Activated T-helper 9 cell treated with anti-CD3 and anti-CD28 coated beads, Interleukin-2, amount 50 U/mL, for 16 hours (primary cell): ENCODE data around the gene NKAIN2.

Experiments
- DNase-seq: peaks from one replicate; pipeline ENCODE4 v3.0.0-alpha.2; 2020; ENCODE audit warnings: low read depth

Gene NKAIN2

DNA sequence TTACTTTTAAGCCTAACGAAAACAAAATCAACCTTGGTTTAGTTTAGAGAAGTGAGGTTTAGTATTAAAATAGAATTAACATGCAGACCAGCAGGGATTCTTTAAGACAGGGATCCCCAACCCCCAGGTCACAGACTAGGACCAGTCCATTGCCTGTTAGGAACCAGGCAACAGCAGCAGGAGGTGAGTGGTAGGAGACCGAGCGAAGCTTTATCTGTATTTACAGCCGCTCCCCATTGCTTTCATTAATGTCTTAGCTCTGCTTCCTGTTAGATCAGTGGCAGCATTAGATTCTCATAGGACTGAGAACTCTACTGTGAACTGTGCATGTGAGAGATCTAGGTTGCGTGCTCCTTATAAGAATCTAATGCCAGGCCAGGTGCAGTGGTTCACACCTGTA is 225.9 kb downstream of the NKAIN2 start:
- DNase-seq = no peak

DNA sequence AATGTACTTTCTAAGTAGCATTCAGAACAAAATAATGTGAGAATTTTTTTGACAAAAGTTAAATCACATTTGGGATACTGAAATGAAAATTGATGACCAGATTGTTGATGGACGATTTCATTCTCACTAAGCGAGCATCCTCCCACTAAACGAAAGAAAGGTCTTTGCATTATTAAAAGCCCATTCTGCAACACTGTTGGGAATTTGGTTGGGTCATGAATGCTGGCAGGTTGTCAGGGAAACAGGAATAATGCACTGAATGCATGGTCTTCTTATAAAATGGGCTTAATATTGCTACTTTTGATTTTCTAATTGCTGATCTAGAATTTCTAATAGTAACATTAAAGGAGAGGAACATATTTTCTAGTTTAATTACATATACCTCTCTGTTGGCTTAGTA is 229.8 kb downstream of the NKAIN2 start:
- DNase-seq = no peak

DNA sequence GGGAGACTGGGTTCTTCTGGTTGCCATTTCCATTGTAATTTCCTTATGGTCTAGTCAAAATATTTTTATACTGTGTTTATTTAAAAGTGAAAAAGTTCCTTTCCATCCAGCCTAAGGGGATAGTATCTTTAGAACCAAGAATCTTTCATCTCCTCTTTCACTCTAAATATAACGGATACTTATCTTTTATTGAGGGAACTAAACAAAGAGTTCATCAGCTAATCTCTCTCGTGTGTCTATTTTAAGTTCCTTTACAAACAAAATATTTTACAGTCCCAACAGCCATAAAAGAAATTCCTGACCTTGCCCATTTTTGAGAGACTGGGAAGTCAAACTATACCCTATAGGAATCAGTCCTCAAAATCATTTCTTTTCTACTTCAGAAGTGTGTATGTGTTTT is 232.7 kb downstream of the NKAIN2 start:
- DNase-seq = no peak

GRCh38 chr6:124040655-124041054 is 237.0 kb downstream of the NKAIN2 start:
- DNase-seq = no peak

DNA sequence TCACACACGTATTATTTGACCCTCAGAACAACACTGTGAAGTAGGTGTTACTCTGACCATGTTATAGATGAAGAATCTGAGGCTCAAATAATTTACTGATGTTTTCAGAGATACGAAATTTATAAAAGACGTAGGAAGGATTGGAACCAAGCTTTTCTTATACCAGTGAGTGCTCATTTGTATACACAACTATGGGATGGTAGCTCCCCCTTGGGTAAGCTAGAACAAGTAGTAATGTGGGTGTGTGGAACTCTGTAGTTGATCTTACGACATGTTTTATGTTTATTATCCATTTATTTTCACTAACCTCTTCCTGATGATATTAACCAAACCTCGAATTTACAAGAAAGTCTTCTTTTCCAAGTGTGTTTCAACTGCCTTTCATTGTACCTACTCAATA is 248.5 kb downstream of the NKAIN2 start:
- DNase-seq = no peak

DNA sequence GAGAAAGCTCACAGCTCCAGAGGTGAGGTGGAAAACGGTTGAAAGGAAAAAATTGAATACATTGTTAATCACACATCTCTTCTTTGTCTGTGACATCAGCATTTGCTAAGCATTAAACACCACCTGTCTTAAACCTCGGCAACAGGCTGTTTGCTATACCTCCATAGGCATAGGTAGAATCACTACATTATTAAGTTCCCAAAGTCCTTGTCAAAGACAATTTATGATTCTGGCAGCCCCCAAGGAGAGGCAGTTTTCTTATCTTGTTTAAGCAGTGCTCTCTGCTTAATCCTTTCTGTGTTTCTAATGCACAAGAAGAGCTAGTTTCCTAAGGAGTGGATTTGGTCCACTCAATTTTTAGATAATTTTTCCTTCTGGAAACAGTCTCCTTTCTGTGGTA is 249.7 kb downstream of the NKAIN2 start:
- DNase-seq = no peak

GRCh38 chr6:124054034-124054433 is 250.4 kb downstream of the NKAIN2 start:
- no peak for DNase-seq

DNA sequence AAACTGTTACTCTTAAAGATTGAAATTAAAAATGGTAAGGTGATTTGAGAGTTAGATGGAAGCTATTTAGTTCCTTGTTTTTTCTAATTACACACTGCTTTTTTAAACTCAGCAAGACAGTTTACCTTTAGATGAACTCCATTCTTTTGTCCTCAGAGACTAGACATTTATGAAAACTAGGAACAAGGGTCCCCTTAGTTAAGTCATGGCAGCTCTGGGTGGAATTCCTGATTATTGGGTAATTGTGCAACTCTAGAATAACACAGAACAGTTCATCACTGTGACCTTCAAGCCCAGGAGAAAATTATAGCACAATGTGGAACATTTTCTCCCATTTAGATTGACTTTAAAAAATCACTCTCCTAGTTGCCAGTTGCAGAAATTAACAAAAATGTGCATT is 251.7 kb downstream of the NKAIN2 start:
- no peak for DNase-seq

DNA sequence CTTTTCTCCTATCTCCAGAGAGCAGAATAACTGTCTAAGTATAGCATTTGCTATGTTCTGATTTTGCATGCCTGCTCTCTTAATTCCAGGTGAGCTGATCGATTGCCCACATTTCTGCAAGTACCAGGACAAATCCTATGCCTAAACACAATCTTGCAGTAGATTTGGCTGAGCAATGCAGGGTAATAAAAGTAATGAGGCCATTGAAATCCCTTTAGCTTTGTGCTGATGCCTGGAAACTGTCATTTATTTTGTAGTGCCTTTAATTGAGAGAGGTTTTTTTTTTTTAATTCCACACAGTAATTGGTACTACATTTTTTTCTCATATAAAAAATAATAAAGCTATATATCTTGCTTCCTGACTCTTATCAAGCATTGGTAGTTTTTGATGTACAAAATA is 252.3 kb downstream of the NKAIN2 start:
- no peak for DNase-seq

DNA sequence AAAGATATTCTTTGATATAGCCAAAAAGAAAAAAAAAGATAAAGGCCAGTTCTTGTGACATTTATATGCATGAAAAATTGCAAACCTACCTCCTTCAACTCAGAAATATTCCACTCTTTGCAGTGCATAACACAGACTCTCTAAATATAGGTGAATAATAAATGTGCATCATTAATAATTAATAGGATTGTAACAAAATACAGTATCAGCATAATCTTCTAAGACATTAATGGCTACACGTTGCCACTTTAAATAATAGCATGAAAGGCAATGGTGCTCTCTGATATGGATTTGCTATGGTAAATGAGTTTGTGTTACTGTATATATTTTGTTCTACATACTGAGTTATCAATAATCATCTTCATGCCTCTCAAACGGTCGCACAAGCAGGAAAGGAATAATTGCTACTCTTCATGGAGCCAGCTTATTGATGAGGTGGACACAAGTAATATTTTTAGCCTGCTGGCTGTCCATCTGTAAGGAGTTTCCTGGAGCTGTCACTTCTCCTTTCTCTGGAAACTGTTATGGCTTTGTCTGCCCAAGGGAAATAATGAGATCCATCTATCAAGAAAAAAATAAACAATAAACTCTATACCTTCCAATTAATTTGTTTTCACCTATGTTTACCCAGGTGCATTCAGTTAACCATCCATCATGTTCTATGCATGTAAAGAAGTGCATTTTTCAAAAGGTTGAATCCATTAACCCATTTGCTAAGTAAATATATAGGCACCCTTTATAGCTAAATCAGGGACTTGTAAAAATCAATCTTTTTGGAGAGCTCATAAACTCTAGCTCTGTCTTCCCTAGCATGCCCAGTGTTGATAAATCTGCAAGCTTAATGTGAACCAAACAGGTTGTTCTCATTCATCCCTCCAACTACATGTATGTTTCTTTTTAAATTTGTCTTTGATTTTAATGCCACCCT is 253.0 kb downstream of the NKAIN2 start:
- no peak for DNase-seq

DNA sequence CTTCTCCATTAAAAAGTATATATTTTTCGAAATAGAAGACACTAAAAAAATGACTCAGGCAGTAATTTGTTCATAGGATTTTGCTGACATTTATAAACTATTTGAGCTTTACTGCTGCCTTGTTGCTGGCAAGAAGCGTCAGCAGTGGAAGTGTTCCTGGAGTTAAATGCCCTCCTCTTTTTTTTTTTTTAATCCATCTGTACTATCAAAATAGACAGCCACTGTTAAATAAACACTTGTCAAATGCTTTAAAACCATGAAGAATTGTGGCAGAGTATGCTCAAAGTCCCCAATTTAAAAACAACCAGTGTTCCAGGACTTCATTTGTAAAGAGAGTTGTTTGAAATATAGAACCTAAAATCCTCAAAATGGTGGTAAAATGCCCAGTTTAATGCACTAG is 253.8 kb downstream of the NKAIN2 start:
- no peak for DNase-seq

DNA sequence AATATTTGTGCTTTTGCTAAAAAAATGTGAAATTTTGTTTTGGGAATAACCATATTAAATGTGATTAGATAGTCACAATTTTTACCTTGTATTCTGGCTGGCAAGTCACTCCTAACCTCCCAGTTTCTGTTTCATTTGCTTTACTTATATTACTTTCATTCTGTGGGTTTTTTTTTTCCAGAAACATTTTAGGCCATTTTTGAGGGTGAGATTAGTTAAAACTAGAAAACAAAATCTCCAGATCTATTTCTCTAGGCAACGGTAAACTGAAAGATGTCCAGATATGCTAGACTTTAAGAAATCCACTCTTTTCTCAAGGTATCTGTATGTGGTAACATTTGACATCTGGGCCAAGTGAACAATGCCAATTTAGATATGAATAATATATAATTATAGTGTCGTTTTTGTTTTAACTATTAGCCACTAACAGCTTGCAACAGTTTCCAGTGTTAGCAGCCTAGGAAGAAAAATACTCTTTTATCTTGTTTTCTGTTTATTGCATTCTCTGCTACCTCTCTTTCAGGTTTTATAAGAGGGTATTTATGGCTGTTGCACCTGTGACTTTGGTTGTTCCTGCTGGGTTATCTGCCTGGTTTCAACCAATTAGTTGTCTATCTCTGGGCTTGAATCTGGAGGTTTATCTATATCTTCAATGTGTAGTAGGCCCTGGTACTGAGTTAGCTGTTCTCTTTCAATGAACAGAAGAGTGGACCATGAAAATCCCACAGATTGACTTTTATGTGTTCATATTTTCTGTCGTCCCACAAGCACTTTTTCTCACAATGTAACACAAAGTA is 260.9 kb downstream of the NKAIN2 start:
- no peak for DNase-seq

DNA sequence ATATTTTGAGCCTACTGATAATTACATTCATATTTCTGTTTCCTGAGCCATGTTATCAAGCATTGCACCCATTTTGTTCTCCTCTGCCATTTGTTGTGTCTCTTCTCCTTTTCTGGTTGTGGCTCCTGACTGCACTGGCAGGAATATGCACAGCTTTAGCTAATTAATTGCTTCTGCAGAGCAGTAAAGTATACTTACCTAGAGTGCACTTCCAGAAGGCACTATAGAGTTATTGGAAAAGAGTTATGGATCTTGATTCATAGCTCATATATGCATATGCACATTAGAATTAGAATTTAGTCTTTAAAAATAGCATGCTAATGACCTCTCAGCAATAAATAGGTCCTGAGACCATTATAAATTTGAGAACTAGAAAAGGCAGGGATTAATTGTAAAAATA is 262.6 kb downstream of the NKAIN2 start:
- DNase-seq = no peak

GRCh38 chr6:124066946-124067552 is 263.4 kb downstream of the NKAIN2 start:
- DNase-seq = no peak

DNA sequence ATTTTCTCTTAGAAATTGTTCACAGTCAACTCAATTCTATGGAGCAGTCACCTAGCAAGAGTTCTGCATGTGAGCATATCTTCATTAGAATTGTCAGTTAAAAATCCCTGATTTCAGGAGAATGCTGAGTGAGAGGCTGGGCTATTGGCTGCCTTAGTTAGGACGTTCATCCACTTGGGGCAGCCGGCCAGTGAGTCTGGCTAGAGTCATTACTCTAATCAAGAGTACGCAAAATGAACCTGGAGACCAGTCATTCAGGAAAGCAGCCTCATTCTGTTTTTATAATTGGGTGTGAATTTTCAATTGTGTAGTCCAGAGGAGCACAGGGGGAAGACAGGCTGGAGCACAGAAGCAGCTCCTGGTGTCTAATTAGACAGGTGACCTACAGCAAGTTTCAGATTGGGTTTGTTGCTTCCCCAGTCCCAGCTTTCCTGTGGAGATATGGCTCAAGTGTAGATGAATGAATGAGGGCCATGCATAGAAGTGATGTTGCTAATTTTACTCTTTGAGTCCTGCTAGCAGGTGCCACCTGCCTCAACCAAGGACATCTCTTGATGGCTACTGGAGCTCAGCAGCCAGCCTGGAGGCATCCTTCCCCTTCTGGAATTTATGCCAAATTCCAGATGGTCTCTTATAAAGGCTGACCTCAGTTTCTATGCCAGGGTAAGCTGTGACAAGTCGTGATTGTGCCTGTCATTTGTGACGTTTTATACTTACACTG is 265.7 kb downstream of the NKAIN2 start:
- no peak for DNase-seq

DNA sequence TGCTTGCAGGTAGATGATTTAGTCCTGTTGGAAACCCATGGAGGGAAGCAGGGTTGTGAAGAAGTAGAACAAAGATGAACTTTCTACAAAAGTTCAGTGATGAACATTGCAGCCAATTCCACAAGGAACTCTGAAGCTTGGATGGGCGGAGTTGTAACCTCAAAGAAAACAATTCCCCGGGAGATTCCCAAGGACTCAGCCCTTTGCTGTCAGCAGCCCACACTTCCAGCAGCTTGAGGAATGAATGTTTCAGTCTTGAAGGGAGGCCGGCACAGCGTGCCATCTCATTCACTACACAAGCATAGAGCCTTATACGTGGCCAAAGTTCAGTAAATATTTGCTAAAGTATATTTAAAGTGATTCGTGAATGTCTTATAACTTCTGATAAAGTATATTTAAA is 269.4 kb downstream of the NKAIN2 start:
- no peak for DNase-seq

DNA sequence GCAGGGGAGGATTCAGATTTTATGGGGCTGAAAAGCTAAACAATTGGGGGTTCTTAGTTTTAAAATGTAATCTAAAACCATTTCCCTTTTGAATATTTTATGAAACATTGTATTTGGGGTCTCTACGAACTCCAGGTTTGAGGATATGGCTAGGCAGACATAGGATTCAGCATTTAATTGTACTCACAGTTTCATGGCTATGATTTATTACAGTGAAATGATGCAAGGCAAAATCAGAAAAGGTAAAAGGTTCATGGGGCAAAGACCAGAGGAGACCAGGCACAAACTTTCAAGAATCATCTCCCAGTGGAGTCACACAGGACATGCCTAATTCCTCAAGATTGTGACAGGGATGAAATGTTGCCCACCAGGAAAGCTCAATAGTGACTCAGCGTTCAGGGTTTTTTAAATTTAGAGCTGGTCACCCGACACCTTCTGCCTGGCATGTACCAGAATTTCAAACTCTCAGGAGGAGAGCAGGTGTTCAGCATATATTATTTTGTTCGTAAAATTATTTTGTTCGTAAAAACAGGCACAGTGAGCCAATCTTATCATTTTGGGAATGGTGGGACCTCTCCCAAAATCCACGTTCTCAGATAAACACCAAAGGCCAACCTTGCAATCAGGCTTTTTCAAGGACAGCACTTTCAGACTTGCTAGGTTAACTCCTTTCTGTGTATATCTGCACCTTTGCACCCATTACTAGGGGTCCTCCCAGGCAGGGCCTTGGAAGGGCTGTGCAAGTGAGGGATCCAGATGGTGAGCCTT is 270.3 kb downstream of the NKAIN2 start:
- DNase-seq = no peak

GRCh38 chr6:124074606-124075005 is 270.9 kb downstream of the NKAIN2 start:
- DNase-seq = no peak

DNA sequence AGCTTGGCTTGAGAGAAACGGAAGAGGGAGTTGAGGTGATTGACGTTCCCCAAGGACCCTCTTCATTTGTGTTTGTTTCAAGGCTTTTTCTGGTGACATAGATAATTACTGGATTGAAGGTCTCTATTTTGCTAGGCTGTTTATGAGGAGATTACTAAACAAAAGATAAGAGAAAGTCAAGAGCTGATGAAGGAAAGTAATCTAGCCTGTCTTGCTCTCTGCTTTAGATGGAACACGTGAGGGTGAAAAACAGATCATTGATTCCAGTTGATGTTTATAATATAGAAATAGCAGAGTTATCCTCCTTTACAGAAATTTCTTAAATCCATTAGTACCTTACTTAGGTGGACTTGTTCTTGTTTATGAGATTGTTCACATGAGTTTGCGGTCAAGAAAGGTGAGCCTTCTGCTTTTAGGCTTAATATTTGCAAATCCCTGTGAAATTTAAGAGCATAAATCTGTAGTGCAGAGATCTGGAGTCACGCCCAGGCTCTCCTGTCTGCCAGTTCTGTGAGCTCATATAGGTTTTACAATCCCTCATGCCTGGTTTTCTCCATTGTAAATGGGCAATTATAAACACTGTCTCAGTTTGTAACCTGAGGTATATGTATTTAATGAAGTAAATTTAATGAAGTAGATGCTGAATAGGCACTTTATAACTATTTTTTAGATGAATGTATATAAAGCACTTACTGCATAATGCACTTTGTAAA is 272.8 kb downstream of the NKAIN2 start:
- no peak for DNase-seq

GRCh38 chr6:124078169-124078568 is 274.5 kb downstream of the NKAIN2 start:
- DNase-seq = no peak

GRCh38 chr6:124080483-124080882 is 276.8 kb downstream of the NKAIN2 start:
- DNase-seq = no peak
